GM04504 (cell line): ENCODE data around the gene PSENEN.

ENCODE experiments used
- DNase-seq: peaks from one replicate; pipeline ENCODE4 v3.0.0-alpha.2; 2012; ENCODE audit warnings: low read depth

Gene PSENEN, protein sequence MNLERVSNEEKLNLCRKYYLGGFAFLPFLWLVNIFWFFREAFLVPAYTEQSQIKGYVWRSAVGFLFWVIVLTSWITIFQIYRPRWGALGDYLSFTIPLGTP

DNA sequence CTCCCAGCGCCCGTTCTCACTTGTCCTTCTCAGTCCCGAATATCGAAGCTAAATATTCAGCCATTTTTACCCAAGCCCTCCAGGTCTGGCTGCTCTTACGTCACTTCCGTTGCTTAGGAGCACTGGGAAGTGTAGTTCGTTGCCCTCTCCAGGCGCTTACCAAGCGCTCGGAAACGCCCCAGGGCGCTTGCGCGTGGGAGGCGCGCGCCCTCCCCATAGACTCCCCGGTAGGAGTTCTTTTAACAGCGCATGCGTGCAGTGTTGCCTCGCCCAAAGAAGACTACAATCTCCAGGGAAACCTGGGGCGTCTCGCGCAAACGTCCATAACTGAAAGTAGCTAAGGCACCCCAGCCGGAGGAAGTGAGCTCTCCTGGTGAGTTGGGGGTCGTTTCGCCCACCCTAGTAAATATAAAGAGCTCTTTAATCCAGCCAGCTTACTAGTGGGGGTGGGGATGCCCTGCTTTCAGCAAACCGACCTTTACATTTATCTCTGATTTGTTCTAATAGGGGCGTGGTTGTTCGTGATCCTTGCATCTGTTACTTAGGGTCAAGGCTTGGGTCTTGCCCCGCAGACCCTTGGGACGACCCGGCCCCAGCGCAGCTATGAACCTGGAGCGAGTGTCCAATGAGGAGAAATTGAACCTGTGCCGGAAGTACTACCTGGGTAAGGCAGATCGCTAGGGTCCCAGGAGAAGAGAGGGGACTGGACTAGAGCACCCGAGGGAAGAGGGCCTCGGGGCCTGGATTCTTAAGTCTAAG is at the start of gene PSENEN, which contains the start of gene U2AF1L4:
TSS of gene PSENEN (plus strand) at position 324 of the 759 bp plus-strand sequence. CDS start at position 604, 280 bp downstream.
TSS of gene U2AF1L4 (minus strand) at position 91 of the 759 bp plus-strand sequence. CDS start at position 64, 27 bp downstream.
- peak; percentile 99 for DNase-seq

DNA sequence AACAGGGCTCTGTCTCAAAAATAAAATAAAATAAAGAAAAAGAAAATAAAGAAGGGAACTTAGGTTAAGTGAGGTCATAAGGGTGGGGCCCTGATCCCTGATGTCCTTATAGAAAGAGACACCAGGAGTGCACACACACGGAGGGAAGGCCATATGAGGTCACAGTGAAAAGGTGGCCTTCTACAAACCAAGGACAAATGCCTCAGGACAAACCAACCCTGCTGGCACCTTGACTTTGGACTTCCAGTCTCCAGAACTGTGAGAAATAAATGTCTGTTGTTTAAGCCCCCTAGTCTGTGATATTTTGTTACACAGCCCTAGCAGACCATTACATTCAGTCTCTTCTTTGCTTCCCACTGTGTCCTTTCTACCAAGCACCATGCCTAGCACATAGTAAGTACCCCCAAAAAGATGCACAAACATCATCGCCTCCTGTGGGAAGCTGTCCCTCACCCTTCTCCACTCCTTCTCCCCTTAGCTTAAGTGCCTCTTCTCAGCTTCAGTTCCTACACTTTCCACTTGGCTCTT is 49.5 kb upstream of the PSENEN start:
- no peak for DNase-seq

DNA sequence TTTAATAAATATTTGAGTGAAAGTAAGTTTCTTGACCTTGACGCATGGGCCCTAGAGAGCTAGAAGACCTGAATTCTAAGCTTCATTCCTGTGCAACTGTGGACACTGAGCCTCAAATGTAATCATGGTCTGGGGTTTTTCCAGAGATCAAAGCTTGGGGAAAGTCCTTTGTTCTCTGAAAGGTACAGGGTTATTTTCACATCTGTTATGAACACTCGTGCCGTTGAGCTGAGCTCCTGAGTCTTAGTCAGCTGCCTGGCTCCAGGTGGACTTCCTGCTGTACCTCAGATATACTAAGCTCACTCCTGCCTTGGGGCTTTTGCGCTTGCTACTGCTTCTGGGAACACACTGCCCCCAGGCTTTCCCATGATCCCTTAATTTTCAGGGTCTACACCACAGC is 48.6 kb upstream of the PSENEN start:
- DNase-seq: no peak

DNA sequence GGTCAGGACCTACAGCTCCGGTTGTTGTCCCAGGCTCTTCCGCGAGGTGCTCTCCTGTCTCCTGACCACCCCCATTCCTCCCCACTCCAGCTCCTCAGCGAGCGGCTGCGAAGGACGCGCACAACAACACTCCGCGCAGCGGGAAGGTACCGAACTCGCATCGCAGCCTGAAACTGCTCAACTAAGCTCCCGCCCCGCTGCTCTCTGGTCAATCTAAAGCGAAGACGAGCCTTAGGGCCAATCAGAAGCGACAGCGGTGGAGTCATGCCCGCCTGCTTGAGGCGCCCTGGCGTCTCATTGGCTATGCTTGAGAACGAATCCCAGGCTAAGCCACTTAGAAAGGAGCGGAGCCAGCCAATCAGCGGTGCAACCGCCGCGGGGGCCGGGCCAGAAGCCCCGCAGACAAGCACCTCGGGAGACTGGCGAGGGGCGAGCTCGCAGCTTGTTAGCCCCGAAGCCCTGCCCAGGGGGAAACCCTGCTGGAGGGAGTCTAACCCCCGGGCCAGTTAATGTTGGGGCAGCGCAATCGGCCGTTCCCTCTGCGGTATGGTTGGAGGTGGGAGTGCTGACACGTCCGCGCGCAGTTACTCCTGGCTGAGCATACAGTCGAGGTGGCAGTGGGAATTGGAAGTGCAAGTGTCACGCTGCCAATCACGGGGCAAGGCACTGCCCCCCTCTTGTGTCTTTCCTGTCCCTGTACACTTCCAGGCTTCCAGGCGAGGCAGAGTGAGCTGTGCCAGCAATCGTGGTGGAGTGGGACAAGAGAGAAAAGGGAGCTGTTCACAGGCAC is 43.0 kb upstream of the PSENEN start:
- peak; percentile 93 for DNase-seq

DNA sequence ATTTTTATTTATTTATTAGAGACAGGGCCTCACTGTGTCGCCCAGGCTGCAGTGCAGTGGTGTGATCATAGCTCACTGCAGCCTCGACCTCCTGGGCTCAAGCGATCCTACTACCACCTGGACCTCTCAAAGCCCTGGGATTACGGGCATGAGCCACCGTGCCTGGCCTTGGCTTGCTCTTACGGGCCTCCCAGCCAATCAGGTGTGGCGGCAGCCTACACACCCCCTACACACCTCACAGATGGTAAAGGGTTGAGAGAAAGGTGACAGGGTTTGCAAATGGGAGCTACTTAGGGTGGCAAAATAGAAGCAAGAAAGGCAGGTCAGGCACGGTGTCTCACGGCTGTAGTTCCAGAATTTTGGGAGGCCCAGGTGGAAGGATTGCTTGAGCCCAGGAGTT is 42.1 kb upstream of the PSENEN start:
- DNase-seq: no peak

DNA sequence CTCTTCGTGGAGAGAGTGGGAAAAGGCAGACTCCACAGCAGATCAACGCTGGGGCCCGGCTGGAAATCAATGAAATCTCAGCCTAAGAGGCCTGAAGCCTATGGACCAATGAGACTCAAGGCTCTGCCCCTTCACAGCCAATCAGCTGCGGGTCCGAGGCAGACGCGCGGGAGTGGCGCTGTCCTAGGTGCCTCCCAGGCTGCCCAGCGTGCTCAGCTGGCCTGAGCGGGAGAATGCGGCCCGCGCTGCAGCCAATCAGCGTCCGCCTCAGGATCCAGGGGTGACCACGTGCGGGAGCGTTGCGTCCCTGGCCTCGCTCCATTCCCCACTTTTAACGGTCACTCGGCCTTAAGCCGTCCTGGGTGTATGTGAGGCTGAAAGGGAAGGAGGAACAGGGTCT is 41.2 kb upstream of the PSENEN start, which contains the start of gene ZBTB32:
TSS of gene ZBTB32 (plus strand) at position 341 of the 400 bp plus-strand sequence. CDS start 10,069 bp downstream, outside the sequence.
- DNase-seq: no peak

DNA sequence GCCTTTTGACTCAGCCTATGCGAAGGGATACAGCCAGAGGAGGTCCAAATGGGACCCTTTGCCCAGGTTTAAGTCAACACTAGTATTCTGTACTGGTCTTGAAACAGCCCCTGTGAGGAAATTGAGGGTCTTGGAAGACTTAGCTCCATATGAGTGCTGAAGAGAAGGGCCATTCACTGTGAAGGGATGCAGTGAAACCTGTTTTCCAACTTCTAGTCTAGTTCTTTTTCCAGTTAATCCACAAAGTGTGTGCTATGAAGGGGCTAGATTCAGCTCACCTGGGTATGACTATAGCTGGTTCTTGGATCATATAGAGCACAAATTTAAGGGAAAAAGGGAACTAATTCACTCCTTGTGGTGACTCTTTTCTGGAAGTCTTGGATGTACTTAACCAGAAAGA is 37.1 kb upstream of the PSENEN start:
- DNase-seq: no peak

DNA sequence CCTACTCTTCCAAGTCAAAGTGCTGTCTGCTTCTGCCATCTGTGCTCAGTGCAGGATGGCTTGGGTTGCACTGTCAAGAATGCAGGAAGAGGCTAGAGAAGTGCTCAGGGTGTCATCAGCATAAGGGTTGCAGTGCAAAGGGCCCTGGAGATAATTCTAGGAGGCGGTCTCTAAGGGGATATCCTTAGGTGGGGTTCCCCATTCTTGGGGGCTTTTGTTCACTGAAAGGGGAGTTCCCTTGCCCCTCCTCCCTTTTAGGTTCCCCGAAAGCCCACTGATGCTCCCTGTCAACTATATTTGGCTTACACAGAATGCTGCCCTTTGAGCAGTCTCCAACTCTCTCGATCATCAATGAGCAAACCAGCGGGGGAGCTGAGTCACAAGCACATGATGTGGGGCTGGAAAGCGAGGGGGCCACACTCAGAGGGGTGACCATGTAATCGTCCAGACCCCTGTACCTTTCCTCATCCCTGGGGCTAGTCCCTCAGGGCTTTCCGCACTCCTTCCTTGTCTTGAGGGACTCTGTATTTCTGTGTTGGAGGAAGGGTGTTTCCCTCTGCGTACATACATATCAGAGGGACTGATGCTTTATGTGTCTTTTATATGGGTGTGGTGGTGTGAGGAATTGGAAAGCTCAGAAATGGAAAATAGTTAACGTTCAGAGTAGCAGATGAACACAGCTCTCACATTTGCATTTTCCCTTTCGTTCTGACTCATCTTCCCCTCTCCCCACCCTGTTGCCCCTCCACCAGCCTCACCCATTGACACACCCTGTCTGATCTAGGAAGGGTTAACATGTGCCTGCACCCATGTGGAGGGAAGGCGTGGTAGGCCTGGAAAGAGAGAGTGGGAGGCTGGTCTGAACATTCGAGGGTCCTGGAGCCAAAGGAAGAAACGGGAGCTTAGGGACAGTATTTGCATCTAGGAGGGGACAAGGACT is 34.4 kb upstream of the PSENEN start:
- no peak for DNase-seq

DNA sequence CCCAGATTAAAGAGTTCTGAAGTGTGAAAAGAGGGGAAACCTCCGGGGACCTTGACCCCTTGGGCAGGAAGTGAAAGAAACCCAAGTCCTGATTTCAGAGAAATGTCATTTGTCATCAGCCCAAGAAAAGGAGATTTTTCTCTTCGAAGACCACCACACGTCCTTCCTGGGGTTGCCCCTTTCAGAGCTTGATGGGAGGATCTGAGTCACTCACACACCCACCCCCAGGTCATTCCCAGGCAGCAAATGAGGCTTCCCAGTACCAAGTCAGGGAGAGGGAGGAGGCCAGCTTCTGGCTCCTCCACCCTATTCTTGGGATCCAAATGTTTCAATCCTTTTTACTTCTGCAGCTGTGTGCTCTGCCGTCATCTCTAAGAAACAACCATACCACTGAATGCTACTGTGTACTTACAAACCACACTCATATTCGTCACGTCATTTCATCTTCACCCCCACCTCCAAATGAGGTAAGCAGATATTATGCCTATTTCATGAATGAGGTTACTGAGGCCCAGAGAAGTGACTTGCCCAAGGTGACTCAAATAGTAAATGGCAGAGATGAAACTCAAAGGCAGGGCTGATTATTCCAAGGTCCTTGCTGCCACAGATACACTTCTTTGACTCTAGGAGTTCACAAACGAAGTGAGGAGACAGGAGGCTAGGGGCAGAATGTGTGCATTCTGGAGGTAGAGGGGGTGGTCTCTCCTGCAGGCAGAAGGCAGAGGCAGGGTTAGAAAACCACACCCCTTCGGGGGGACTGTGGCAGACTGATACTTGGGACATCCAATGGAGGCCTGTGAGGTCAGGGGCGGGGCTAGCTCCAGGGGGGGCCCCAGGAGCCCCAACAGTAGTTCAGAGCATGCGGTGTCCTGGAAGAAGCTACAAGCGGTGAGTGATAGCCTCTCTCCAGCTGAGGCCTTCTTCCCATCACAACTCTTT is 32.6 kb upstream of the PSENEN start:
- no peak for DNase-seq

DNA sequence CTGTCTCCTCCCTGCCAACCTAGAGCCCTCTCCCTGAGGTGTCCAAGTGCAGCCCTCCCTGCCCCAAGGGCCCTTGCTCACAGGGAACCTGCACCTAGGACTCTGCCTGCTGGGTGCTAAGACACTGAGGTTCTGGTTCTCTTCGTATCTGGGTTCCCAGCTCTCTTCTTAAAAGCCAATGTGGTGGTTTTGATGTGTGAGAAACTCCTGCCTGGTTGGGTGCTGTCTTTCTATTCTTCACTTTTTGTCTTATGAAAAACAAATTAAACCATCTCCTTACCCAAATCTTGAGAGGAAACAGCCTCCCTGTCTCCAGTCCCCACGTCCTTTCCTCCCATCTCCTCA is 32.0 kb upstream of the PSENEN start:
- DNase-seq: no peak

DNA sequence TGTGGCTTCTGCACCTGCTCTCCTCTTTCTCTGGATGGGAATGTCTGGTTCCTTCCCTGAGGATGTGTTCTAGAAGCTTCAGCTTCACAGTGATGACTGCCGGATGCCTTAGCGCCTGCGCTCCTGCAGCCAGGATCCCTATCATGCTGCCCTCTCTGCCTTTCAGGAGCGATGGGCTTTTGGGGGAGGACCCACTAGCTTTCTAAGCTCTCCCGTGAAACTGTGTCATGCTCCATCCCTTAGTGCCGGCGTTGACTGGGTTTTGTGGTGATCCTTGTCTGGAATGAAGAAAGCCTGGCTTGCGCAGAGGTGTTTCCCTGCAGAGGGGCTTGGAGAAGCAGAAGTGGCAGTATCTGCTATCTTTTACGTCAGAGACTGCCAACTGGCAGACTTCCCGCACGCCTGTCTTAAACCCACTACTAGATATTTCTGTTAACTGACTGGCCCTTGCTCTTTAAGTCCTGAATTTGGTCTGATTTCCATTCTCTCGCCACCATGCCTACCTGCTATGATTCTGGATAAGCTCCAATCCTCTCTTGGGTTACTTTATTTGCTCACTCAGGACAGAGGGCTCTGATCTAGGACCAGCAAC is 31.5 kb upstream of the PSENEN start:
- DNase-seq: no peak

DNA sequence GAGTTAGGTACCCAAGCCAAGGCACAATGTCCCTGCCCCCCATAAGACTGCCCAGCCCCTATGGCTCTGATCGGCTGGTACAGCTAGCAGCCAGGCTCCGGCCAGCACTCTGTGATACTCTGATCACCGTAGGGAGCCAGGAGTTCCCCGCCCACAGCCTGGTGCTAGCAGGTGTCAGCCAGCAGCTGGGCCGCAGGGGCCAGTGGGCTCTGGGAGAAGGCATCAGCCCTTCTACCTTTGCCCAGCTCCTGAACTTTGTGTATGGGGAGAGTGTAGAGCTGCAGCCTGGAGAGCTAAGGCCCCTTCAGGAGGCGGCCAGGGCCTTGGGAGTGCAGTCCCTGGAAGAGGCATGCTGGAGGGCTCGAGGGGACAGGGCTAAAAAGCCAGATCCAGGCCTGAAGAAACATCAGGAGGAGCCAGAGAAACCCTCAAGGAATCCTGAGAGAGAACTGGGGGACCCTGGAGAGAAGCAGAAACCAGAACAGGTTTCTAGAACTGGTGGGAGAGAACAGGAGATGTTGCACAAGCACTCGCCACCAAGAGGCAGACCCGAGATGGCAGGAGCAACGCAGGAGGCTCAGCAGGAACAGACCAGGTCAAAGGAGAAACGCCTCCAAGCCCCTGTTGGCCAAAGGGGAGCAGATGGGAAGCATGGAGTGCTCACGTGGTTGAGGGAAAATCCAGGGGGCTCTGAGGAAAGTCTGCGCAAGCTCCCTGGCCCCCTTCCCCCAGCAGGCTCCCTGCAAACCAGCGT is 30.7 kb upstream of the PSENEN start:
- no peak for DNase-seq

DNA sequence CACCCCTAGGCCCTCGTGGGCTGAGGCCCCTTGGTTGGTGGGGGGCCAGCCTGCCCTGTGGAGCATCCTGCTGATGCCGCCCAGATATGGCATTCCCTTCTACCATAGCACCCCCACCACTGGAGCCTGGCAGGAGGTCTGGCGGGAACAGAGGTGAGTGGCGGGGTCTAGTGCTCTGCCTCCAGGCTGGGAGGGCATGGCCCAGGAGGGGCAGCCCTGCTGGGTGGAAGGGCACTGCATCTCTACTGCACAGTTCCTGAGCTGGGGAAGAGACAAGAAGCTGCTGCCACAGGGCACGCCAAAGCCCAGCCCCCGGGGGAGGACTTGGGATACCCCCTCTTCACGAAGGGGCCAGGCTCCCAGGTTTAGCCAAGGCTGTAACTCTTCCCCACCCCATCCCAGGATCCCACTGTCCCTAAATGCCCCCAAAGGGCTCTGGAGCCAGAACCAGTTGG is 30.1 kb upstream of the PSENEN start:
- no peak for DNase-seq

DNA sequence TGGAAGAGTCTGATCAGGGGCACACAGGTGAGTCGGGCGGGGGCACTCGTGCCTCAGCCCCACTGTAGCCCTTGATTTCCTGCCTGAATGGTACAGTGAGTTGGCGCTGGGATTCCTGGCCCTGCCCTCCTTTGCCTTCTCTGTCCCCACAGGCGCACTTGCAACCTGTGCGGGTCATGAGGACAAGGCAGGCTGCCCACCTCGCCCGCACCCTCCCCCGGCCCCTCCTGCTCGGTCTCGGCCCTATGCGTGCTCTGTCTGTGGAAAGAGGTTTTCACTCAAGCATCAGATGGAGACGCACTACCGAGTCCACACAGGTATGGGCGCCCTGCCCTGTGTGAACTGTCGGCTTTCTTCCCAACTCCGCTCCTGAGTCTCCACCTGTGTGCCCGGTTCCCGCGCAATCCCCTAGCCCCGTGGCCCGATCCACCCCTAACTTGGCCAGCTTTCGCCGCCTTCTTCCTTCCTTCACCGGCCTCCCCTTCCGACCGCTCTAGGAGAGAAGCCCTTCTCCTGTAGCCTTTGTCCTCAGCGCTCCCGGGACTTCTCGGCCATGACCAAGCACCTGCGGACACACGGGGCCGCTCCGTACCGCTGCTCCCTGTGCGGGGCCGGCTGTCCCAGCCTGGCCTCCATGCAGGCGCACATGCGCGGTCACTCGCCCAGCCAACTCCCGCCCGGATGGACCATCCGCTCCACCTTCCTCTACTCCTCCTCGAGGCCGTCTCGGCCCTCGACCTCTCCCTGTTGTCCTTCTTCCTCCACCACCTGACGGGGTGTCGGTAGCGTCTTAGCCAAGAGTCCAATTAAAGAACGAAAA is 29.3 kb upstream of the PSENEN start:
- no peak for DNase-seq

DNA sequence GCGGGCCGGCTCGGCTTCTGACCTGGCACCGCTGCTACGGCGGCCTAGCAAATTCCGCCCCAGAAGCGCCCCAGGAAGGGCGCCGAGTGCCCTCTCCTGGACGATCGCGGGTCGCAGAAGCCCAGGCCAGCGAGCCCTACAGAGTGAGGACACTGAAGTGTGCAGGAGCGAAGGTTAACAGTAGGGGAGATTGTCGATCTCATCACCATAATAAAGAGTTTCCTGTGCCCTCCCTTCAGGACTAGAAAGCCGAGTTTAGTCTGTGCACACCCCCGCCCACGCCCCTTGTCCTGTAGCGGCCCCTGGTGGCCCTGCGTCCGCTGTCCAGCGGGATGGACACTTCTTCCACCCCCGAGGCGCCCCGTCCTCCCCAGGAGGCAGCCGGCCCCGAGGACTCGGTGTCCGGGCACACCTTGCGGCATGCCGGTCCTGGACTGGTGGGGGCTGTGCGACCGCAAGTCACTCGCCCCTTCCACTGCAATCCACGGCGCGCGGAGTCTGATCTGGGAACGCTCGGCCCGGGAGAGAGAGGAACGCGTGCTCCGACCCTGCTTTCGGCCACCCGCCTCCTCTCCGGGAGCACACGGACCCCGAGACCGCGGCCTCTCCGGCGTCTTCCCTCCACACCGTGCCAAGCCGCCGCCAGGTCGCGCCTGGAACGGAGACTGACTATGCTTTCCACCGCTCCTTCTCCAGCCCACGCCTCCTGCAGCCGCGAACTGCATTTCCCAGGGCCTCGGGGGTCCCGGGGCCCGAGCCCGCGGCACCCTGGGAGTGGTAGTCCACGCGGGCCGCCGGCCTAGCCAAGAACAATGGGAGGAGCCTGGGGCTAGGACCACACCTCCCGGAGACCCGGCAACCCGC is 28.4 kb upstream of the PSENEN start:
- DNase-seq: peak; percentile 62

DNA sequence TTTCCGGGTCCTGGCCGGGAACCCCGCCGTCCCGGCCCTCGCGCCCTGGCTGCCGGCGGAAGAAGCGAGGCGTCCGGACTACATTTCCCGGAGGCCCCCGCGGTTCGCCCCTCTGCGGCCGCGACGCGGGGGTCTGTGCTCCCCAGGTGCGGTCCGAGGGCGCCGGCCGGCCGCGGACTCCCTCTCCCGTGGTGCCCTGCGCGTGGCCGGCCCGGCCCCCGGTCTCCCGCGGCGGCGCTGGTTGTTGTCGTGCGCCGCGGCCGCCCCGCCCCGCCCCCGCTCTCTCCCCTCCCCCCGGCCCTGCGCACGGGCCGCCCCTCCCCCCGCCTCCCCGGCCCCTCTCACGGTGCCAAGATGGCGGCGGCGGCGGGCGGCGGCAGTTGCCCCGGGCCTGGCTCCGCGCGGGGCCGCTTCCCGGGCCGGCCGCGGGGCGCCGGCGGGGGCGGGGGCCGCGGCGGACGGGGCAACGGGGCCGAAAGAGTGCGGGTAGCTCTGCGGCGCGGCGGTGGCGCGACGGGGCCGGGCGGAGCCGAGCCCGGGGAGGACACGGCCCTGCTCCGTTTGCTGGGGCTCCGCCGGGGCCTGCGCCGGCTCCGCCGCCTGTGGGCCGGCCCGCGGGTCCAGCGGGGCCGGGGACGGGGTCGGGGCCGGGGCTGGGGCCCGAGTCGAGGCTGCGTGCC is 27.6 kb upstream of the PSENEN start, which contains the start of gene KMT2B:
TSS of gene KMT2B (plus strand) at position 339 of the 680 bp plus-strand sequence. CDS start at position 355, 16 bp downstream.
- peak; percentile 89 for DNase-seq
